GM21528 (cell line): Measurements from ENCODE around the gene DSTN.

Source experiments
- ATAC-seq: cut with Tn5 transposase; IDR thresholded peaks from one replicate; pipeline ENCODE4 v1.9.1; 2021; ENCODE audit warnings: mild to moderate bottlenecking, moderate library complexity; ENCODE audit not compliant: unreplicated experiment, low FRiP score

The DSTN gene

GRCh38 chr20:17634661-17635331 lies 64.9 kb downstream of the DSTN start:
- ATAC-seq, result no peak

- ATAC-seq, result no peak
Observed at GRCh38 chr20:17635332-17636244, 65.7 kb downstream of the DSTN start.

GRCh38 chr20:17636523-17637412 lies 66.9 kb downstream of the DSTN start:
- no peak for ATAC-seq

- ATAC-seq, result no peak
Observed at GRCh38 chr20:17637413-17637780, 67.5 kb downstream of the DSTN start.

- no peak for ATAC-seq
Observed at GRCh38 chr20:17637985-17638640, 68.2 kb downstream of the DSTN start.

GRCh38 chr20:17638835-17639407 lies 69.0 kb downstream of the DSTN start:
- no peak for ATAC-seq

- no peak for ATAC-seq
Observed at GRCh38 chr20:17640146-17640874, 70.4 kb downstream of the DSTN start.

GRCh38 chr20:17640875-17641378 lies 71.1 kb downstream of the DSTN start:
- ATAC-seq, result no peak

- ATAC-seq, result no peak
Observed at GRCh38 chr20:17641520-17641964, 71.7 kb downstream of the DSTN start.

GRCh38 chr20:17641993-17642392 lies 72.1 kb downstream of the DSTN start:
- ATAC-seq, result no peak

- ATAC-seq, result no peak
Observed at GRCh38 chr20:17642404-17643269, 72.8 kb downstream of the DSTN start.

GRCh38 chr20:17643531-17644188 lies 73.8 kb downstream of the DSTN start:
- no peak for ATAC-seq

- no peak for ATAC-seq
Observed at GRCh38 chr20:17644451-17644850, 74.6 kb downstream of the DSTN start.

GRCh38 chr20:17645010-17645409 lies 75.1 kb downstream of the DSTN start:
- no peak for ATAC-seq

GRCh38 chr20:17645546-17646208 lies 75.8 kb downstream of the DSTN start:
- ATAC-seq, result no peak

- ATAC-seq, result no peak
Observed at GRCh38 chr20:17646209-17646960, 76.5 kb downstream of the DSTN start.

GRCh38 chr20:17646961-17647301 lies 77.1 kb downstream of the DSTN start:
- no peak for ATAC-seq
